HG03571 (cell line): ENCODE measurements around the gene SYAP1.
"Not testable (repeated sequence)": the region's sequence is repeated elsewhere in the genome, so short reads cannot be mapped to it uniquely, and the experiment has no call there.

Experiments
- ATAC-seq: cut with Tn5 transposase; IDR thresholded peaks from one replicate; pipeline ENCODE4 v1.9.1; 2021; ENCODE audit not compliant: unreplicated experiment

The SYAP1 gene, protein sequence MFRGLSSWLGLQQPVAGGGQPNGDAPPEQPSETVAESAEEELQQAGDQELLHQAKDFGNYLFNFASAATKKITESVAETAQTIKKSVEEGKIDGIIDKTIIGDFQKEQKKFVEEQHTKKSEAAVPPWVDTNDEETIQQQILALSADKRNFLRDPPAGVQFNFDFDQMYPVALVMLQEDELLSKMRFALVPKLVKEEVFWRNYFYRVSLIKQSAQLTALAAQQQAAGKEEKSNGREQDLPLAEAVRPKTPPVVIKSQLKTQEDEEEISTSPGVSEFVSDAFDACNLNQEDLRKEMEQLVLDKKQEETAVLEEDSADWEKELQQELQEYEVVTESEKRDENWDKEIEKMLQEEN

GRCh38 chrX:16719334-16720084 is at the start of gene SYAP1:
Gene SYAP1 (plus strand): TSS chrX:16719612. CDS start chrX:16719725, 113 bp downstream.
- peak; percentile 97 for ATAC-seq

DNA sequence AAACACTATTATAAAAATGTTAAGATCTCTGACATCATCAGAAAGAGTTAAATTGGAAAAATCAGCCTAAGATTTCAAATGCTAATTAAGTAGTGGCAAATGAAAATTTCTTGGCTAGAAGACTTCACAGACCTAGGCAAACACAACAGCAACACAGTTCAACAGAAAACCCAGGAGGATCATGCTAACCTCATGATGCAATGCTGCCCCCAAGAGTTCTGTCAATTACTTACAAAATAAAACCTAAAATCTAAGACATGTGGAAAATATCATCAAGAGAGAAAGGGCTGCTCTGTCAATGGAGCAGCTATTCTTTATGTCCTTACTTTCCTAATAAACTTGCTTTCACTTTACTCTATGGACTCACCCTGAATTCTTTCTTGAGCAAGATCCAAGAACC is 48.4 kb upstream of the SYAP1 start:
- ATAC-seq, result no peak

DNA sequence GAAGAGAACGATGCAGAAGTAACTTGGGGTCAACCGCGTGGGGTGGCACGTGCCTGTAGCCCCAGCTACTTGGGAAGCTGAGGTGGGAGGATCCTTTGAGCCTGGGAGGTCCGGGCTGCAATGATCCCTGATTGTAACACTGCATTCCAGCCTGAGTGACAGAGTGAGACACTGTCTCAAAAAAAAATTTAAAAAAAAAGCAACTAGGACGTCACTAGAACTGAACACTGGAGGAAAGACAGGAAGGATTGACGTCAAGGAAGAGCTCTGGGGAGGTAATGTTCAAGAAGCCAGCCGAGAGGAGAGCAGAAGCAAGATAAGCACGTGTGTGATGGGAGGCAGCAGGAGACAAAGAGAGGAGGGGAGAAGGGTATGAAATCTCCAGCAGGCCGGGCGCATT is 40.7 kb upstream of the SYAP1 start:
- no peak for ATAC-seq

- no peak for ATAC-seq
These were observed 36.3 kb upstream of the SYAP1 start for GRCh38 chrX:16683007-16683664.

GRCh38 chrX:16687514-16687913 is 31.9 kb upstream of the SYAP1 start:
- no peak for ATAC-seq

DNA sequence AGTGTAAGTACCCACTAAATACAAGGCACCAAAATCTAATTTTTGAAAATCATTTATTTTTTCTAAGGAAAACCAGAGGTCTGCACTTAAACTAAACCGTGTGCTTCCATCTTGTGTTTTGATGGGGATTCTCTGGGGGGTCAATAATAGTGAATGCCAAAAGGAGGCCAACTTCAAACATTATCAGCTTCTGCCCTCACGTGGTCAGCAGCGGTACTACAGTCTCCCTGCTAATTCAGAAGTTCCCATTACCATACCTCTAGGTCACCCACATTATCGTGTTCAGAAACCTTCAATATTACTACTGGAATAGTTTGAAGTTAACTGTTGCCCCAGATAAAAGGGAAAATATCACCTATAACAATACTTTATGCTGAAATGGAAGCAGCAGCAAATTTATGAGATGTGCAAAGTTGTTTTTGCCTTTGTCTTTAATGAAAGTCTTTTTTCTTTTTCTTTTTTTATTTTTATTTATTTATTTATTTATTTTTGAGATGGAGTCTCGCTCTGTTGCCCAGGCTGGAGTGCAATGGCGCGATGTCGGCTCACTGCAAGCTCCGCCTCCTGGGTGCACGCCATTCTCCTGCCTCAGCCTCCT is 24.2 kb upstream of the SYAP1 start:
- ATAC-seq, result no peak

DNA sequence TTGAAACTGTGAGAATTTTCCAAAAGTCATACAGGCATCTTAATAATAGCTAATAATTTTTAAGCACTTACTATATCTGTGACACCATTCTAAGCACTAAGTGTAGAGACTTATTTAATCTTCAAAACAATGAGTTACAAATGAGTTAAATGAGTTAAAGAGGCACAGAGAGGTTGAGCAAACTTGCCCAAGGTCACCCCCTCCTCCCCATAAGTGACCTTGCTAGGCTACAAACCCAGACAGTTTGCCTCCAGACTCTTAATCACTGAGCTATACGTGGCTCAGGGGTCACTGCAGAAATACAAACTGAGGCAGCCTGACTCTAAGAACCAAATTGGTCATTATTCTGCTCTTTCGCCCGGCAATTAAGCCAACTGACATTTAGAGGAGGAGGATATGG is 22.5 kb upstream of the SYAP1 start:
- no peak for ATAC-seq

GRCh38 chrX:16699389-16699788 is 20.0 kb upstream of the SYAP1 start:
- ATAC-seq, result no peak

DNA sequence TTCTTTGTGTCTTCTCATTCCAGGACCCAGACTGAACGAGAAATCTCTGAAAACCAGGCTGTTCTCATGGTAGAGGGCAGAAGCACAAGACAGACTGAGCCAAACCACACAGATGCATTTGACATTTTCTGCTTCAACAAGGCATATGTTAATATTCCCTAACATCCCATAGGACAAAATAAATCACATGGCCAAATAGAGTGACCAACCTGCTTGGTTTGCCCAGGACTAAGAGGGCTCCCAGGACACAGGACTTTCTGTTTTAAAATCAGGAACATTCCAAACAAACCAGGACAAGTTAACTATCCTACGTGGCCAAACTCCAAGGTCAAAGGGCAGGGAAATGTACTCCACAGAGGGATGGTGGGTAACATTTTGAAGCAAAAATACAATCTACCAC is 18.7 kb upstream of the SYAP1 start:
- ATAC-seq, result no peak

- no peak for ATAC-seq
These were observed 16.5 kb upstream of the SYAP1 start for GRCh38 chrX:16702700-16703599.

DNA sequence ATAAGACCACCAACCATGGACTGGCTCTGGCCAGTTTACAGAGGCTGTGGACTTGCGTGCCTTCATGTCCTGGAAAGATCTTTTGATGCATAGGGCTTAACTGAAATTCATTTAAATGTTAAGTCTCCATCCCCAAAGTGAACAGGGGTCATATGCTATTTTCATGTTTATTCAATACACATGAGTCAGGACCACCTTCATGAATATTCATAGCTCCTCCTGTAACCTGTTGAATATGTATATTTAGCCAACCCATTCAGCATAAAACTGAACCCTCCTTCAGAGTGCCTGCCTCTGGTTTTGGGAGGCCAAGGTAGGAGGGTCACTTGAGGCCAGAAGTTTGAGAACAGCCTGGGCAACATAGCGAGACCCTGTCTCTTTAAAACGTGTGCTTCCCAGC is 14.0 kb upstream of the SYAP1 start:
- ATAC-seq, result no peak

DNA sequence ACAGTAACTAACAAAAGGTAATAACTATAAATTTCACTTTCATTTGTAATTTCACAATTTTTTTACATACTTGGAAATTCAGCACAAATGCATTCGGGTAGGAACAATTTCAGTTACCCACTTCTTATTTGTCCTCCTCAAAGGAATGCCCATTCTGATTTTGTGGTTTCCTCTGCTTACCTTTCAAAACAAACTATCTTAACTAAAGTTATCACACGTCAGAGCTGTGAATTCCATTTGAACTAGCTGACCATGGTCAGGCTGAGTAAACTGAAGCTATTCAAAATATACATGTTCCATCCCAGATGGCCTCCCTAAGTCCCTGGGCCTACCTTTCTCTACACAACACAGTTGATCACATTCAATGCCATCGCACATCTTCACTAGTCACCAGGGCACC is 11.4 kb upstream of the SYAP1 start:
- ATAC-seq, result no peak

DNA sequence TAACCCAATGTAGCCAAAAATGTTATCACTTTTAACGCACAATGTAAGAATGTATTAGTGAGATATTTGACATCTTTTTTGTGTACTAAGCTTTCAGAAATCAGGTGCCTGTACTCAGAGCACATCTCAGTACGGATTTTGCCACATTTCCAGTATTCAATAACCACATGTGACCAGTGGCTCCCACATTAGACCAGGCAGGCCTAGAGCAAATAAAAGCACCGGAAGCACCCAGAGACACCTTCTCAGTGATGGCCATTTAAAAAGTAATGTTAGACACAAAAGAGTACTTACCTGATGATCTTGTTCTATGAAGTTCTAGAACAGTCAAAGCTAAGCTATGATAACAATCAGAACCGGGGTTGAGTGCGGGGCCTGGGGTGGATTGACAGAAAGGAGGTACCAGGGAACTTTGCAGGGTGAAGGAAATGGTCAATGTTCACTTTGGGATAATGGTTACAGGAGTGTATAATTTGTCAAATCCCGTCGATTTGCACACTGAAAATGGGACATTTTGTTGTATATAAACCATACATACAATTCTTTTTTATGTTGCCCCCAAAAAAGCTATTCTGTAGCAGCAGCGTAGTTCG is 8.1 kb upstream of the SYAP1 start:
- no peak for ATAC-seq

DNA sequence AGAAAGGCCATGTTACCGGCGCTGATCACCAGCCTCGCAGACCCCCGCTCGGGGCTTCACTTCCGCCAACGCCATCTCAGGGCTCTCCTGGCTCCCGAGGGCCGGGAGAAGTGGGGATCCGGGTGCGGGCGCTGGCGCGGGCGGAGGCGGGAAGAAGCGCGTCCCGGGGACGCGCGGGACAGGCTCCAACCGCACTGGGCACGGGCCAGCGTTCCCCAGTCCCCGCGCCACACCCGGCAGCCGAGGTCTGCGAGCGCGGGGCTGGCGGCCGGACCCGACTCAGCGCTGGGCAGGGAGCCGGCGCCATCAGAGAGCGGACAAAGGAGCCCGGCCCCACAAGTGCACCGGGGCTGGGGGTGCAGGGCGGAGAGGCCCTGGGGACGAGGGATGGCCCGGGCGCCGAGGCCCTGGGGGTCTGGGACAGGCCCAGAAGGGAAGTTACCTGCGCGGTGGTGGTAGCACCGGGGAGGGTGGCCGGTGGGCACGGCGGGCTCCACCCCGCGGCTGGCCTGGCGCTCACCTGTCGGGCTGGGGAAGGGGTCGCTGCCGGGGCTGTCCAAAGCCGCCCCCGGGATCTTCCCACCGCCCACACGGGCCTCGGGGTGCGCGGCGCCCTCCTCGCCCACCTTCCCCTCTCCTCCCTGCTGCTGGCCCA is 7.4 kb upstream of the SYAP1 start:
- peak; percentile 29 for ATAC-seq

- peak; percentile 84 for ATAC-seq
These were observed 6.8 kb upstream of the SYAP1 start, which contains the start of gene CTPS2 for GRCh38 chrX:16712548-16713155. Gene CTPS2 (minus strand): TSS chrX:16712669. CDS start chrX:16702902, 9,767 bp downstream.

DNA sequence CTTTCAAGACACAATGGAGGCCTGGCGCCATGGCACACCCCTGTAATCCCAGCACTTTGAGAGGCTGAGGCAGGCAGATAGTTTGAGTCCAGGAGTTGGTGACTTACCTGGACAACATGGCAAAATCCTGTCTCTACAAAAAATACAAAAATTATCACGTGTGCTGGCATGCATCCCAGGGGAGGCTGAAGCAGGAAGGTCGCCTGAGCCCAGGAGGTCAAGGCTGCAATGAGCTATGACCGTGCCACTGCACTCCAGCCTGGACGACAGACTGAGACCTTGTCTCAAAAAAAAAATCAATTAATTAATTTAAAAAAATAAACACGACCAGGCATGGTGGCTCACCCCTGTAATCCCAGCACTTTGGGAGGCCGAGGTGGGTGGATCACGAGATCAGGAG is 4.9 kb upstream of the SYAP1 start:
- ATAC-seq, result no peak

DNA sequence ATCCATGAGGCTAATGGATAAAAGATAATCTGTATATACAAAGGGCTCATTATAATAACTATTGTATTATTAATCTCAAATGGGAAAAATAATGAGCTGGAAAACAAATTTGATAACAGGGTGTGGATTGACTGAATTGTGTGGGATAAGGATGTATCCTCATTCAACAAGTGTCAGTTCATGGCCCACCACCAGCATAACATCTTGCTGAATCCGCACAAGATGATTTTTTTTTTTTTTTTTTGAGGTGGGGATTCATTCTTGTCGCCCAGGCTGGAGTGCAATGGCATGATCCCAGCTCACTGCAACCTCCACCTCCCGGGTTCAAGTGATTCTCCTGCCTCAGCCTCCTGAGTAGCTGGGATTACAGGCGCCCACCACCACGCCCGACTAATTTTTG is 3.8 kb upstream of the SYAP1 start:
- not testable (repeated sequence) for ATAC-seq

- ATAC-seq, result not testable (repeated sequence)
These were observed 3.0 kb upstream of the SYAP1 start for GRCh38 chrX:16716451-16716850.

DNA sequence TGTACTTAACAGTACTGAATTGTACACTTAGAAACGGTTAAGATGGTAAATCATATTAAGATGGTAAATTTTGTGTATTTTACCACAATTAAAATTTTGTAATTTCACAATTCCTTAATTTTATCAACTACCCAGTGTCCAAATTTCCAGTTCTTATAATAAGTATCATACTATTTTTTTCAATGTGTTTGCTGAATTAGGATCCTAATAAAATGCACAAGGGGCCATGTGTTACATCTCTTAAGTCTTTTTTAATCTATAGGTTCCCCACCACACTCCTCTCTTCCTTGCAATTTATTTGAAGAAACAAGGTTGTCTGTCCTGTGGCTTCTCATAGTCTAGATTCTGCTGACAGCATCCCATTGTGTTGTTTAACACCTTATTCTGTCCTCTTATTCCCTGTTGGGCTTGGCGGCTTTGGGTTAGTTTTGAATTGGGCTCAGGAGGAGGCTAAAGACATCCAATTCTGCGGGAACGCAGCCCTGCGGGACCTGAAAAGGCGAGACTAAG is 533 bp upstream of the SYAP1 start:
- no peak for ATAC-seq
